ENCODE results near the gene EIF1AD. TPM values are rescaled to one million over a fixed set of nuclear protein-coding genes. Genes with fewer than 3 reads are reported as not detected.

Gene EIF1AD
- total RNA-seq, 1 donor from 2014 or later: 58.0 TPM

- peak overlapping the region; percentile 64 for H3K4me3 Mint-ChIP-seq
- no peak for TF ChIP-seq CTCF (conservative IDR thresholded peaks at IDR 0.05)
- peaks cover 5% of the 10 kb centered on the region for H3K36me3 Mint-ChIP-seq (ENCODE audit: low read depth)
- H3K9me3 Mint-ChIP-seq: no peaks in the 10 kb centered on the region
- DNase-seq (ENCODE audit: low read depth, low spot score): no peak
- peaks cover 44% of the 10 kb centered on the region for H3K4me1 Mint-ChIP-seq
- H3K27ac Mint-ChIP-seq (ENCODE audit: unreplicated experiment): no peak overlapping the region
- H3K27me3 Mint-ChIP-seq (ENCODE audit: low read depth): no peaks in the 10 kb centered on the region
Measured at GRCh38 chr11:66047541-66048365, 45.8 kb upstream of the EIF1AD start.

GRCh38 chr11:66046901-66047300 lies 44.9 kb upstream of the EIF1AD start:
- H3K4me1 Mint-ChIP-seq: peaks cover 36% of the 10 kb centered on the region
- DNase-seq (ENCODE audit: low read depth, low spot score): no peak
- no peak for TF ChIP-seq CTCF (conservative IDR thresholded peaks at IDR 0.05)
- no peaks in the 10 kb centered on the region for H3K27me3 Mint-ChIP-seq (ENCODE audit: low read depth)
- H3K36me3 Mint-ChIP-seq (ENCODE audit: low read depth): no peaks in the 10 kb centered on the region
- no peak overlapping the region for H3K4me3 Mint-ChIP-seq
- H3K9me3 Mint-ChIP-seq: no peaks in the 10 kb centered on the region
- H3K27ac Mint-ChIP-seq (ENCODE audit: unreplicated experiment): no peak overlapping the region

GRCh38 chr11:66045177-66045639 lies 43.3 kb upstream of the EIF1AD start:
- Mint-ChIP-seq H3K4me1 (peaks cover 25% of the 10 kb centered on the region), H3K27me3 (ENCODE audit: low read depth) (no peaks in the 10 kb centered on the region), H3K9me3 (no peaks in the 10 kb centered on the region), H3K36me3 (ENCODE audit: low read depth) (no peaks in the 10 kb centered on the region), H3K4me3 (peak overlapping the region; percentile 68), H3K27ac (ENCODE audit: unreplicated experiment) (no peak overlapping the region)
- peak; percentile 97 for TF ChIP-seq CTCF (conservative IDR thresholded peaks at IDR 0.05)
- peak; percentile 92 for DNase-seq (ENCODE audit: low read depth, low spot score)

GRCh38 chr11:66044757-66045156 lies 42.8 kb upstream of the EIF1AD start:
- Mint-ChIP-seq H3K36me3 (ENCODE audit: low read depth) (no peaks in the 10 kb centered on the region), H3K9me3 (no peaks in the 10 kb centered on the region), H3K27ac (ENCODE audit: unreplicated experiment) (peak overlapping the region; percentile 40), H3K27me3 (ENCODE audit: low read depth) (no peaks in the 10 kb centered on the region), H3K4me3 (peak overlapping the region; percentile 68), H3K4me1 (peaks cover 25% of the 10 kb centered on the region)
- DNase-seq (ENCODE audit: low read depth, low spot score): no peak
- TF ChIP-seq CTCF (conservative IDR thresholded peaks at IDR 0.05): no peak

- H3K4me1 Mint-ChIP-seq: peaks cover 15% of the 10 kb centered on the region
- no peak overlapping the region for H3K4me3 Mint-ChIP-seq
- no peaks in the 10 kb centered on the region for H3K9me3 Mint-ChIP-seq
- TF ChIP-seq CTCF (conservative IDR thresholded peaks at IDR 0.05): no peak
- no peaks in the 10 kb centered on the region for H3K27me3 Mint-ChIP-seq (ENCODE audit: low read depth)
- DNase-seq (ENCODE audit: low read depth, low spot score): no peak
- H3K27ac Mint-ChIP-seq (ENCODE audit: unreplicated experiment): no peak overlapping the region
- H3K36me3 Mint-ChIP-seq (ENCODE audit: low read depth): no peaks in the 10 kb centered on the region
Measured at GRCh38 chr11:66042996-66043906, 41.3 kb upstream of the EIF1AD start.
